ENCODE results near the gene ZNF784. TPM values are rescaled to one million over a fixed set of nuclear protein-coding genes. Genes with fewer than 3 reads are reported as not detected.

ZNF784 gene
- total and polyA plus RNA-seq, 2 of the 13 experiments (the other 11 are each of a cell fraction or from before 2014, with no cell fraction given) = 4.1 to 4.2 TPM

DNA sequence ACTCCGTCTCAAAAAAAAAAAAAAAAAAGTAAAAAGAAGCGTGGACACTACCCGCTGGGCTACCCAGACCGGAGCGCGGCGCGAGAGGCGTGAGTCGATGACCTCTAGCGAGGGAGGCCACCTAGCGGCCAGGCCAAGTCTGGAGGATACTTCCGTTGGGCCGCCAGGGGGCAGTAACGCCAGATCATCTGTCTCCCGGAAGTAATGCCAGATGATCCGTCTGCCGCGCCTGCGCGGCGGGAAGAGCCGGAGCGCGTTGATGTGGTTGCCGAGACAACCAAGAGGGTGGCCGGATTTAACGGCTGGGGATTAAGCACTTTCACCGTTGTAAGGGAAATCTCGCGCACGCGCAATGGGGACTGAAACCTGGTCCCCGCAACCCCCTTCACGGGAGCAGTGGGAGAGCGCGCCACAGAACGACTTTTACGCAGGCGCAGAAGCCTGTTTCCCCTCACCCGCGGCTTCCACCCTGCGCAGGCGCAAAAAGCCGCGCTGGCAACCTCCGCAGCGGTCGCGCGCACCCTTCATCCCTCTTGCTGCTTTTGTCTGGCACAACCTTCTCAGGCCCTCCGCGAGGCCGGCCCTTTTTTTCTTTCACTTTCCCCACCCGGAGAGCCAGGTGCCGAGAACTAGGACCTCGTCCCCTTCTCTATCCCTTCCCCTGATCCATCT lies 29.4 kb upstream of the ZNF784 start (continued):
- TF ChIP-seq ZNF605 (CRISPR knock-in tag; IDR thresholded peaks at IDR 0.05) (0 out of 2 replicates have a peak, but pooled peaks have one; percentile 42), HBP1 (CRISPR knock-in tag; IDR thresholded peaks at IDR 0.05; ENCODE audit: low read depth) (0 out of 2 replicates have a peak, but pooled peaks have one; percentile 36), ZNF558 (CRISPR knock-in tag; IDR thresholded peaks at IDR 0.05; ENCODE audit: borderline replicate concordance) (peak; percentile 70; the same call in 1 of the 2 replicates), GABPA (IDR thresholded peaks at IDR 0.05; ENCODE audit: low read depth, low read length) (peak; percentile 76), GABPA (CRISPR knock-in tag; IDR thresholded peaks at IDR 0.05; ENCODE audit: low read depth) (peak; percentile 91), ATF4 (CRISPR knock-in tag; IDR thresholded peaks at IDR 0.05) (0 out of 4 replicates have a peak, but pooled peaks of 1 of the 2 experiments have one; percentile 54), ZNF563 (CRISPR knock-in tag; IDR thresholded peaks at IDR 0.05) (no peak), MIER2 (CRISPR knock-in tag; IDR thresholded peaks at IDR 0.05) (peak; percentile 15; the same call in 1 of the 2 replicates), JUNB (CRISPR knock-in tag; IDR thresholded peaks at IDR 0.05; ENCODE audit: borderline replicate concordance) (no peak), NFIB (CRISPR knock-in tag; IDR thresholded peaks at IDR 0.05; ENCODE audit: borderline replicate concordance) (no peak), TBX3 (IDR thresholded peaks at IDR 0.05; ENCODE audit: borderline replicate concordance) (peak; percentile 24; the same call in 1 of the 2 replicates), ATF1 (CRISPR knock-in tag; IDR thresholded peaks at IDR 0.05) (no peak), SMAD1 (CRISPR knock-in tag; IDR thresholded peaks at IDR 0.05; ENCODE audit: borderline replicate concordance, low read depth) (0 out of 2 replicates have a peak, but pooled peaks have one; percentile 50), ARHGAP35 (CRISPR knock-in tag; IDR thresholded peaks at IDR 0.05; ENCODE audit: borderline replicate concordance) (no peak), MED8 (CRISPR knock-in tag; IDR thresholded peaks at IDR 0.05; ENCODE audit: insufficient replicate concordance) (no peak), ZNF224 (CRISPR knock-in tag; IDR thresholded peaks at IDR 0.05) (no peak), HNRNPLL (IDR thresholded peaks at IDR 0.05; ENCODE audit: low read depth, low read length, poor library complexity, severe bottlenecking) (peak; percentile 84), ZNF468 (CRISPR knock-in tag; IDR thresholded peaks at IDR 0.05) (no peak), ZNF451 (CRISPR knock-in tag; IDR thresholded peaks at IDR 0.05) (no peak), ZNF496 (CRISPR knock-in tag; IDR thresholded peaks at IDR 0.05; ENCODE audit: insufficient replicate concordance) (no peak), SALL2 (CRISPR knock-in tag; IDR thresholded peaks at IDR 0.05) (no peak), ZNF430 (CRISPR knock-in tag; IDR thresholded peaks at IDR 0.05) (peak; percentile 58), HOXA7 (CRISPR knock-in tag; IDR thresholded peaks at IDR 0.05) (no peak), FOXK2 (IDR thresholded peaks at IDR 0.05) (no peak), BCL6 (CRISPR knock-in tag; IDR thresholded peaks at IDR 0.05) (0 out of 2 replicates have a peak, but pooled peaks have one; percentile 9)
- TF ChIP-seq, protein P1, sequence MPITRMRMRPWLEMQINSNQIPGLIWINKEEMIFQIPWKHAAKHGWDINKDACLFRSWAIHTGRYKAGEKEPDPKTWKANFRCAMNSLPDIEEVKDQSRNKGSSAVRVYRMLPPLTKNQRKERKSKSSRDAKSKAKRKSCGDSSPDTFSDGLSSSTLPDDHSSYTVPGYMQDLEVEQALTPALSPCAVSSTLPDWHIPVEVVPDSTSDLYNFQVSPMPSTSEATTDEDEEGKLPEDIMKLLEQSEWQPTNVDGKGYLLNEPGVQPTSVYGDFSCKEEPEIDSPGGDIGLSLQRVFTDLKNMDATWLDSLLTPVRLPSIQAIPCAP (CRISPR knock-in tag; IDR thresholded peaks at IDR 0.05; ENCODE audit: low read depth) = no peak
- TF ChIP-seq, protein P2, sequence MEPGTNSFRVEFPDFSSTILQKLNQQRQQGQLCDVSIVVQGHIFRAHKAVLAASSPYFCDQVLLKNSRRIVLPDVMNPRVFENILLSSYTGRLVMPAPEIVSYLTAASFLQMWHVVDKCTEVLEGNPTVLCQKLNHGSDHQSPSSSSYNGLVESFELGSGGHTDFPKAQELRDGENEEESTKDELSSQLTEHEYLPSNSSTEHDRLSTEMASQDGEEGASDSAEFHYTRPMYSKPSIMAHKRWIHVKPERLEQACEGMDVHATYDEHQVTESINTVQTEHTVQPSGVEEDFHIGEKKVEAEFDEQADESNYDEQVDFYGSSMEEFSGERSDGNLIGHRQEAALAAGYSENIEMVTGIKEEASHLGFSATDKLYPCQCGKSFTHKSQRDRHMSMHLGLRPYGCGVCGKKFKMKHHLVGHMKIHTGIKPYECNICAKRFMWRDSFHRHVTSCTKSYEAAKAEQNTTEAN (CRISPR knock-in tag; conservative IDR thresholded peaks at IDR 0.05) = no peak

All from HepG2 (cell line).